DMS79 treated with DMSO at 0.1 percent for 48 hours (cell line): ENCODE results near the gene PRICKLE2.

ENCODE experiments used
- DNase-seq: peaks from one replicate; lab custom pipeline; 2025; lab: John Stamatoyannopoulos, UW

PRICKLE2 gene

GRCh38 chr3:64188810-64189560, 36.3 kb downstream of the PRICKLE2 start:
- no peak for DNase-seq

GRCh38 chr3:64187065-64187959, 38.0 kb downstream of the PRICKLE2 start:
- DNase-seq = peak; percentile 53

GRCh38 chr3:64186667-64187064, 38.6 kb downstream of the PRICKLE2 start:
- no peak for DNase-seq

GRCh38 chr3:64185436-64185835, 39.8 kb downstream of the PRICKLE2 start:
- DNase-seq = no peak

- no peak for DNase-seq
Measured at GRCh38 chr3:64184621-64185020, 40.6 kb downstream of the PRICKLE2 start.

GRCh38 chr3:64179860-64180259, 45.4 kb downstream of the PRICKLE2 start:
- DNase-seq = no peak

GRCh38 chr3:64179249-64179648, 46.0 kb downstream of the PRICKLE2 start:
- no peak for DNase-seq

- no peak for DNase-seq
Measured at GRCh38 chr3:64178419-64178818, 46.8 kb downstream of the PRICKLE2 start.

- no peak for DNase-seq
Measured at GRCh38 chr3:64176461-64176996, 48.7 kb downstream of the PRICKLE2 start.

GRCh38 chr3:64174328-64174727, 50.9 kb downstream of the PRICKLE2 start:
- DNase-seq = no peak

- DNase-seq = no peak
Measured at GRCh38 chr3:64173563-64173962, 51.7 kb downstream of the PRICKLE2 start.

- no peak for DNase-seq
Measured at GRCh38 chr3:64170270-64170669, 55.0 kb downstream of the PRICKLE2 start.

- no peak for DNase-seq
Measured at GRCh38 chr3:64167868-64168267, 57.4 kb downstream of the PRICKLE2 start.

GRCh38 chr3:64167351-64167750, 57.9 kb downstream of the PRICKLE2 start:
- no peak for DNase-seq

GRCh38 chr3:64166584-64167162, 58.6 kb downstream of the PRICKLE2 start:
- no peak for DNase-seq

GRCh38 chr3:64164349-64164748, 60.9 kb downstream of the PRICKLE2 start:
- no peak for DNase-seq

- DNase-seq = no peak
Measured at GRCh38 chr3:64163755-64164148, 61.5 kb downstream of the PRICKLE2 start.

GRCh38 chr3:64163019-64163754, 62.1 kb downstream of the PRICKLE2 start:
- no peak for DNase-seq

GRCh38 chr3:64161481-64161952, 63.7 kb downstream of the PRICKLE2 start:
- peak; percentile 38 for DNase-seq

GRCh38 chr3:64160000-64160695, 65.1 kb downstream of the PRICKLE2 start:
- no peak for DNase-seq

GRCh38 chr3:64158334-64158733, 66.9 kb downstream of the PRICKLE2 start:
- DNase-seq = no peak
